Activated CD8-positive, alpha-beta memory T cell treated with anti-CD3 and anti-CD28 coated beads for 24 hours (primary cell): Measurements from ENCODE around the gene IL12B.
"Not testable (repeated sequence)": the region's sequence is repeated elsewhere in the genome, so short reads cannot be mapped to it uniquely, and the experiment has no call there.

Experiments used
- DNase-seq: peaks from one replicate; pipeline ENCODE4 v3.0.0-alpha.2; 2020

The IL12B gene

GRCh38 chr5:159290741-159291140 is 39.5 kb downstream of the IL12B start:
- no peak for DNase-seq

- DNase-seq, result no peak
Observed at GRCh38 chr5:159286420-159287035, 43.8 kb downstream of the IL12B start.

- DNase-seq, result no peak
Observed at GRCh38 chr5:159274676-159275075, 55.6 kb downstream of the IL12B start.

GRCh38 chr5:159273923-159274322 is 56.4 kb downstream of the IL12B start:
- no peak for DNase-seq

GRCh38 chr5:159269723-159270122 is 60.6 kb downstream of the IL12B start:
- DNase-seq, result no peak

- not testable (repeated sequence) for DNase-seq
Observed at GRCh38 chr5:159266764-159267163, 63.5 kb downstream of the IL12B start.
